Measurements from ENCODE around the gene TRIM59.

DNA sequence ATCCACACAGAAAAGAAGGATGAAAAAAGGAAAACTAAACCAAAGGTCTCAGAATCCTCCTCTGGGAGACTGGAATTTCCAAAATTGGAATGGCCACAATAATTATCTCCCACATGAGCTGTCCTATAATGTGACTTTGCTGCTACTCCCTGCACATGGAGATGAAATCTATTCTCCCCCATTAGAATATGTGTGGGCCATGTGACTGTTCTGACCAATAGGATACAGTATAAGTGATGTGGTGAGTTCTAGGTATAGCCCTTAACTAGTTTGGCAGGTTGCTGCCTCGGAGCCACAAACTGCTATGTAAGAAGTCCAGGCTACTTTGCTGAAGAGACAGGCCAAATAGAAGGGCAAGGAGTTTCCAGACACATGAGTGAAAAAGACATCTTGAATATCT is 5.2 kb downstream of the TRIM59 start:
- TF ChIP-seq TAF1 (IDR thresholded peaks at IDR 0.05; ENCODE audit: borderline replicate concordance, insufficient read depth, low read length) (no peak), POLR2AphosphoS5 (IDR thresholded peaks at IDR 0.05; ENCODE audit: low read depth, low read length) (no peak)
- TF ChIP-seq, protein P1, sequence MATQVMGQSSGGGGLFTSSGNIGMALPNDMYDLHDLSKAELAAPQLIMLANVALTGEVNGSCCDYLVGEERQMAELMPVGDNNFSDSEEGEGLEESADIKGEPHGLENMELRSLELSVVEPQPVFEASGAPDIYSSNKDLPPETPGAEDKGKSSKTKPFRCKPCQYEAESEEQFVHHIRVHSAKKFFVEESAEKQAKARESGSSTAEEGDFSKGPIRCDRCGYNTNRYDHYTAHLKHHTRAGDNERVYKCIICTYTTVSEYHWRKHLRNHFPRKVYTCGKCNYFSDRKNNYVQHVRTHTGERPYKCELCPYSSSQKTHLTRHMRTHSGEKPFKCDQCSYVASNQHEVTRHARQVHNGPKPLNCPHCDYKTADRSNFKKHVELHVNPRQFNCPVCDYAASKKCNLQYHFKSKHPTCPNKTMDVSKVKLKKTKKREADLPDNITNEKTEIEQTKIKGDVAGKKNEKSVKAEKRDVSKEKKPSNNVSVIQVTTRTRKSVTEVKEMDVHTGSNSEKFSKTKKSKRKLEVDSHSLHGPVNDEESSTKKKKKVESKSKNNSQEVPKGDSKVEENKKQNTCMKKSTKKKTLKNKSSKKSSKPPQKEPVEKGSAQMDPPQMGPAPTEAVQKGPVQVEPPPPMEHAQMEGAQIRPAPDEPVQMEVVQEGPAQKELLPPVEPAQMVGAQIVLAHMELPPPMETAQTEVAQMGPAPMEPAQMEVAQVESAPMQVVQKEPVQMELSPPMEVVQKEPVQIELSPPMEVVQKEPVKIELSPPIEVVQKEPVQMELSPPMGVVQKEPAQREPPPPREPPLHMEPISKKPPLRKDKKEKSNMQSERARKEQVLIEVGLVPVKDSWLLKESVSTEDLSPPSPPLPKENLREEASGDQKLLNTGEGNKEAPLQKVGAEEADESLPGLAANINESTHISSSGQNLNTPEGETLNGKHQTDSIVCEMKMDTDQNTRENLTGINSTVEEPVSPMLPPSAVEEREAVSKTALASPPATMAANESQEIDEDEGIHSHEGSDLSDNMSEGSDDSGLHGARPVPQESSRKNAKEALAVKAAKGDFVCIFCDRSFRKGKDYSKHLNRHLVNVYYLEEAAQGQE (IDR thresholded peaks at IDR 0.05; ENCODE audit: insufficient read depth in 1 of 2, low read depth in 2 of 2, low read length in 2 of 2) = no peak

Measured in PFSK-1 (cell line).